Natural killer cell (primary cell): ENCODE results near the gene KIF6. TPM values are rescaled to one million over a fixed set of nuclear protein-coding genes. Genes with fewer than 3 reads are reported as not detected.

Experiments used
- ATAC-seq, 3 donors: fragments of 150-1000 bp in 2 of 3; fragments of 200-7000 bp in 1 of 3; cut with Tn5 transposase; 1 replicate in 1 of 3; 2 replicates in 2 of 3; pipeline ENCODE4 v1.10.0; 2021; ENCODE audit warnings: mild to moderate bottlenecking in 2 of 3, moderate library complexity in 2 of 3
- DNase-seq, 2 donors: peaks; one replicate each; pipeline versions ENCODE4 v3.0.0 to v3.0.0-alpha.2; 2013 to 2021; ENCODE audit warnings: mixed read lengths in 1 of 2
- H3K27ac ChIP-seq: one replicate; pipeline ENCODE4 v1.5.1; 2013; ENCODE audit warnings: mild to moderate bottlenecking, low read length
- H3K27me3 ChIP-seq: one replicate; pipeline ENCODE4 v1.6.1; 2013; ENCODE audit warnings: low read length; ENCODE audit not compliant: control insufficient read depth, insufficient read depth
- H3K36me3 ChIP-seq: one replicate; pipeline ENCODE4 v1.6.1; 2013; ENCODE audit warnings: low read length; ENCODE audit not compliant: control insufficient read depth, insufficient read depth
- H3K4me1 ChIP-seq: one replicate; pipeline ENCODE4 v1.6.1; 2013; ENCODE audit warnings: low read length; ENCODE audit not compliant: control insufficient read depth, insufficient read depth
- H3K4me3 ChIP-seq: one replicate; pipeline ENCODE4 v1.5.1; 2013; ENCODE audit warnings: low read length
- H3K9me3 ChIP-seq: one replicate; pipeline ENCODE4 v1.6.1; 2013; ENCODE audit warnings: low read length; ENCODE audit not compliant: control insufficient read depth, insufficient read depth
- H3K27ac Mint-ChIP-seq, 2 donors: one replicate each; pipeline ENCODE4 v1.8.0; 2022; ENCODE audit warnings: mild to moderate bottlenecking in 2 of 2, mixed read lengths in 2 of 2, moderate library complexity in 1 of 2
- H3K27me3 Mint-ChIP-seq, 2 donors: one replicate each; pipeline ENCODE4 v1.8.0; 2022; ENCODE audit warnings: low read depth in 2 of 2, mixed read lengths in 2 of 2
- H3K36me3 Mint-ChIP-seq: one replicate; pipeline ENCODE4 v1.8.0; 2022; ENCODE audit warnings: mixed read lengths
- H3K4me1 Mint-ChIP-seq, 2 donors: one replicate each; pipeline ENCODE4 v1.8.0; 2022; ENCODE audit warnings: mixed read lengths in 2 of 2
- H3K4me3 Mint-ChIP-seq: one replicate; pipeline ENCODE4 v1.8.0; 2022; ENCODE audit warnings: mild to moderate bottlenecking, moderate library complexity, mixed read lengths
- H3K9me3 Mint-ChIP-seq, 2 donors: one replicate each; pipeline ENCODE4 v1.8.0; 2022; ENCODE audit warnings: mixed read lengths in 2 of 2
- WGBS: methylation state at CpG from one replicate; pipeline ENCODE4 v1.1.7; 2013; ENCODE audit warnings: missing lambda C conversion rate; ENCODE audit not compliant: insufficient coverage; 5-methylcytosine and 5-hydroxymethylcytosine counted together
- intact Hi-C: fragments of 100-400 bp; cut with micrococcal nuclease; formaldehyde crosslinking; loops from one replicate; pipeline ENCODE4 v1.14.2; 2022
- total RNA-seq, 4 donors: library from RNA; stranded (reverse); fragments of 120-200 nt in 1 of 4; gene quantifications; one replicate each; pipeline versions ENCODE4 v1.2.3 to v1.2.4, GENCODE V29; 2013 to 2022
- TF ChIP-seq, protein P1 (sequence below): fragments of 200-600 bp; IDR thresholded peaks from one replicate; pipeline ENCODE4 v1.8.0; 2022; ENCODE audit warnings: antibody characterized with exemption

The KIF6 gene
- total RNA-seq, 3 donors from 2014 or later (not counting 1 experiment from before 2014, with no cell fraction given) = not detected

DNA sequence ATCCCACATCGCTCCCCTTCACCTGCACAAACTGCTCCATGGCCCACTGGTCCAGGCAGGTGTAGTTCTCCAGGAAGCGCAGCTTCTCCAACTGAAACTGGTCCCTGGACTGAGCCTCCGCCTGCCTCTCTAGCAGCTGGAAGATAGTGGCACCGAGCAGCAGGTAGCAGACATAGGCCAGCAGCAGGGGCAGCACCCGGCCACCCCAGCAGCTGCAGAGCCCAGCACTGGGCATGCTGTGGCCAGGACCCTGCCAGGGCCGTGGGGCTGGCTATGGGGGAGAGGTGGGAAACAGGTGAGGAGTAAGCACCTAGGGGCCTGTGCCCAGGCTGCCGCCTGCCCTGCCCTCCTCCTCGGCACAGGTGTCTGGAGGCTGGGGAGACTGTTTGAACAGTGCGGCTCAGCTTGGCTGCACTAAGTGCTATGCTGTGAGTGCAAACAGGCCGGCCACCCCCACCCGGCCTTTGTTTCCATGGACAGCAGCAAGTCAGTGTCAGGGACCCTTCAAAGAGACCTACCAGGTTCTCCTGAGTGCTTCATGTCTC, 402.8 kb downstream of the KIF6 start, which contains the start of gene KCNK16:
Gene KCNK16 (minus strand): TSS at position 397 of the 545 bp plus-strand sequence. CDS start 162 bp downstream, at position 235.
- intact Hi-C loops = no loop called here
- DNase-seq = no peak
- Histone ChIP-seq H3K27ac (no peak within 1 kb of the TSS), H3K4me1 (no peaks in the 10 kb centered on the region), H3K4me3 (no peak within 1 kb of the TSS), H3K9me3 (no peaks in the 10 kb centered on the region), H3K27me3 (no peaks in the 10 kb centered on the region), H3K36me3 (no peaks in the 10 kb centered on the region)
- TF ChIP-seq, protein P1, sequence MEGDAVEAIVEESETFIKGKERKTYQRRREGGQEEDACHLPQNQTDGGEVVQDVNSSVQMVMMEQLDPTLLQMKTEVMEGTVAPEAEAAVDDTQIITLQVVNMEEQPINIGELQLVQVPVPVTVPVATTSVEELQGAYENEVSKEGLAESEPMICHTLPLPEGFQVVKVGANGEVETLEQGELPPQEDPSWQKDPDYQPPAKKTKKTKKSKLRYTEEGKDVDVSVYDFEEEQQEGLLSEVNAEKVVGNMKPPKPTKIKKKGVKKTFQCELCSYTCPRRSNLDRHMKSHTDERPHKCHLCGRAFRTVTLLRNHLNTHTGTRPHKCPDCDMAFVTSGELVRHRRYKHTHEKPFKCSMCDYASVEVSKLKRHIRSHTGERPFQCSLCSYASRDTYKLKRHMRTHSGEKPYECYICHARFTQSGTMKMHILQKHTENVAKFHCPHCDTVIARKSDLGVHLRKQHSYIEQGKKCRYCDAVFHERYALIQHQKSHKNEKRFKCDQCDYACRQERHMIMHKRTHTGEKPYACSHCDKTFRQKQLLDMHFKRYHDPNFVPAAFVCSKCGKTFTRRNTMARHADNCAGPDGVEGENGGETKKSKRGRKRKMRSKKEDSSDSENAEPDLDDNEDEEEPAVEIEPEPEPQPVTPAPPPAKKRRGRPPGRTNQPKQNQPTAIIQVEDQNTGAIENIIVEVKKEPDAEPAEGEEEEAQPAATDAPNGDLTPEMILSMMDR = no peak
- 86% methylated on average over 11 of the region's 11 CpGs for WGBS
- no peak within 1 kb of the TSS for H3K4me3 Mint-ChIP-seq
- no peaks in the 10 kb centered on the region for H3K9me3 Mint-ChIP-seq
- no peak for ATAC-seq
- no peaks in the 10 kb centered on the region for H3K36me3 Mint-ChIP-seq
- no peak within 1 kb of the TSS for H3K27ac Mint-ChIP-seq
- peaks cover 0 to 12% of the 10 kb centered on the region in 2 donors for H3K4me1 Mint-ChIP-seq
- H3K27me3 Mint-ChIP-seq = peaks cover 0 to 6% of the 10 kb centered on the region in 2 donors

DNA sequence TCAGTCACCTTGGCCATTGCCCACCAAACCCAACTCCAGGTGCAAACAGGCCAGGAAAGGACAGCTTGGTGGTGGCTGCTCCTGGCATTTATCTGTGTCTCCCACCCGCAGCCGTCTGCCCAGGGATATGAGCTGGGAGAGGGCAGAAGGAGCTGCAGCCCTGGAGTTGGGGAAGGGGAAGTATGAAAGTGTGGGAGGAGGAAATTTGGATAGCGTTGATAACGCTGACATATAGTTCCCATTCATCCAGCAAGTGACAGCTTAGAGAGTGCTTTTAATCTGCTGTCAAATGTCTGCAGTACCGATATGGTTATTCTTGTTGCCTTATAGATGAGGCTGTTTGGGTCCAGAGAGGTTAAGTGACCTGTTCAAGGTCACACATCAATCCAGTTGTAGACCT, 403.4 kb downstream of the KIF6 start:
- no peak overlapping the region for H3K27ac ChIP-seq
- H3K9me3 Mint-ChIP-seq = no peaks in the 10 kb centered on the region
- H3K27me3 ChIP-seq = no peaks in the 10 kb centered on the region
- no peak overlapping the region for H3K4me3 Mint-ChIP-seq
- no peaks in the 10 kb centered on the region for H3K9me3 ChIP-seq
- no peaks in the 10 kb centered on the region for H3K36me3 Mint-ChIP-seq
- H3K4me1 Mint-ChIP-seq = peaks cover 0 to 12% of the 10 kb centered on the region in 2 donors
- DNase-seq (no peak), ATAC-seq (no peak)
- no peak overlapping the region for H3K4me3 ChIP-seq
- TF ChIP-seq, protein P1 = no peak
- peaks cover 0 to 3% of the 10 kb centered on the region in 2 donors for H3K27me3 Mint-ChIP-seq
- WGBS = 63% methylated on average over 5 of the region's 5 CpGs
- no peak overlapping the region for H3K27ac Mint-ChIP-seq
- H3K4me1 ChIP-seq = no peaks in the 10 kb centered on the region
- no peaks in the 10 kb centered on the region for H3K36me3 ChIP-seq
- intact Hi-C loops = no loop called here

DNA sequence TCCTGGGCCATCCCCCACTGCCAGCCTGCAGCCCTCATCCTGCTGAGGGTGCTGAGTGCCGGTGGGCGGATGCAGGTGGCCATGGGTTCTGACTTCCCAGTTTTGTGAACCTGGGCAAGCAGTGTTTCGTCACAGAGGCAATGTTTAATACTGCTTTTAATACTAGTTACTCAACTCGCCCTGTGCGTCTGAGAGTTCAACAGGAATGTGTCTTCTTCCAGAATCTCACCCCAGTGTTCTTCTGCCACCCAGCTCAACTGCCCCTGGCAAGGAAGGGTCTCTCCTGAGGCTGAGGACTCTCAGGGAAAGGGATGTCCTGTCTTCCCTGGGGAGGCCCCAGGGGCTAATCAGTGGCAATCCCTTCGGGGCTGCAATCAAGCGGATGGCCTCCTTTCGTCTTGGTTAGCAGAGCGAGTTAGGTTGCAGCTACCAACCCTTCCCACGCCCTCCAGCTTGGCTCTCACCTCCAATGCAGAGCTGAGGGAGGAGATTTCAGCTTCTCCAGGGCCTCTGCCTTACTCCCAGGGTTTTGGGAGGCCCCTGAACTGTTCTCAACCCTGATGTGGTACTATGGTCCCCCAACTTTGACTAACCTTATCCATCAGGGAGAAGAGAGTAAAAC, 404.7 kb downstream of the KIF6 start:
- no peaks in the 10 kb centered on the region for H3K36me3 Mint-ChIP-seq
- H3K9me3 ChIP-seq = no peaks in the 10 kb centered on the region
- no peak for DNase-seq

More for the DNA sequence above, 404.7 kb downstream of the KIF6 start:
- Histone ChIP-seq H3K4me3 (no peak overlapping the region), H3K4me1 (no peaks in the 10 kb centered on the region), H3K27me3 (no peaks in the 10 kb centered on the region), H3K27ac (no peak overlapping the region), H3K36me3 (no peaks in the 10 kb centered on the region)
- H3K4me1 Mint-ChIP-seq = peaks cover 0 to 12% of the 10 kb centered on the region in 2 donors
- H3K27ac Mint-ChIP-seq = no peak overlapping the region
- 60% methylated on average over 10 of the region's 10 CpGs for WGBS
- no peaks in the 10 kb centered on the region for H3K9me3 Mint-ChIP-seq
- H3K4me3 Mint-ChIP-seq = no peak overlapping the region
- no peak for ATAC-seq
- peaks cover 0 to 3% of the 10 kb centered on the region in 2 donors for H3K27me3 Mint-ChIP-seq
- intact Hi-C loops = no loop called here
- TF ChIP-seq, protein P1 = no peak
